TTC549 (cell line): ENCODE data around the gene PTPRM.
A peak's percentile ranks its signal among the peaks of the same experiment; 100 is the strongest.

Experiments
- FAIRE-seq: peaks from 2 replicates; lab custom pipeline; 2012; peaks lifted over from hg19 to GRCh38; lab: Jason Lieb, UNC

The PTPRM gene

GRCh38 chr18:7757175-7757574 lies 190.1 kb downstream of the PTPRM start:
- no peak for FAIRE-seq

DNA sequence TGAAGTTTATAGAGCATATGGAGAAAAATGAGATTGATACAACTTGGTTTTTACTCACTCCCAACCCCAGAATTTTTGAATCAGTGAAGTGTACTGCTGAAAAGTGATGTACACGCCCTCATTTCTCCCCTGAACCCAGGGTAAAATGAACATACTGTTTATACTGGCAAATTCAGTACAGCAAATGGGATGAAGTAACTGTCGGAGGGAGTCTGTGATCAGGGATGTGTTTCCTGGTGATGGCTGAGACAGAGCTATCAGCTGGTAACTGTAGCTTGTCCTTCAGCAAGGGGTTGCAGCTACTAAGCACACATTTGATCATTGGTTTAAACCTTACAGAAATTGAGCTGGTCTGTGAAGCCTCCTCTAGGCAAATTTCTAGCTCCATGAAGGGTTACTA lies 191.6 kb downstream of the PTPRM start:
- FAIRE-seq: no peak

- no peak for FAIRE-seq
These were observed 194.1 kb downstream of the PTPRM start for GRCh38 chr18:7760967-7761948.

DNA sequence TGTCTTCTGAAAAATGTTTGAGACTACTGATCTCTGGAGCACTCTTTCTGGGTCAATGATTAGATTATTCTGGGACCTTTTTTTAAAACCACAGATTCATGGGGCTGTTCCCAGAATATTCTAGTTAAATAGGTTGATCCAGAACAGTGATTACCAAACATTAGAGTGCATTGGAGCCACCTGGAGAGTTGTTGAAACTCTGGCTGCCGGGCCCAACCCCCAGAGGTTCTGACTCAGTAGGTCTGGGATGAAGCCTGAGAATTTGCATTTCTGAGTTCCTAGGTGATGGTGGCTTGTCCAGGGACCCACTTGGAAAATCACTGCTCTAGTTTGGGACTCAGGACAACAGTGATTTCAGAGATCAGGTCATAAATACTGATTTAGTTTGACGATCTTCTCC lies 197.3 kb downstream of the PTPRM start:
- no peak for FAIRE-seq

DNA sequence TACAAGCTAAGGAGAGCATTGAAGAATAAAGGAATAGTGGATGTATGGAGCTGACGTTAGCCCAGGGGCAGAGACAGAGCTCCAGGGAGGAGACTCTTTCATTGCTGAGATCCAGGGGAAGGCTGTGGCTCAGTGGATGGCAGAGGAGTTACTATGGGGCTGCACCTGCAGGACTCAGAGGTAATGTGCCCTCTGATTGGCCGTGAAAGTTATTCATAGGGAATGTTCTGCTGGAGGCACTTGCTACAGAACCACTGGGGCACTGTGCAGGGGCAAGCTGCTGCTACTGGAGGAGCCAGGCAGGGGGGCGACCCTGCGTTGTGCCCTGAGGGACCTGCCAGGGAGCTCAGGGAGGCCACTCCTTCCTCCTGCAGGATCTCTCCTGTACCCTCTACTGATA lies 199.2 kb downstream of the PTPRM start:
- no peak for FAIRE-seq

GRCh38 chr18:7766817-7767216 lies 199.7 kb downstream of the PTPRM start:
- FAIRE-seq: no peak

DNA sequence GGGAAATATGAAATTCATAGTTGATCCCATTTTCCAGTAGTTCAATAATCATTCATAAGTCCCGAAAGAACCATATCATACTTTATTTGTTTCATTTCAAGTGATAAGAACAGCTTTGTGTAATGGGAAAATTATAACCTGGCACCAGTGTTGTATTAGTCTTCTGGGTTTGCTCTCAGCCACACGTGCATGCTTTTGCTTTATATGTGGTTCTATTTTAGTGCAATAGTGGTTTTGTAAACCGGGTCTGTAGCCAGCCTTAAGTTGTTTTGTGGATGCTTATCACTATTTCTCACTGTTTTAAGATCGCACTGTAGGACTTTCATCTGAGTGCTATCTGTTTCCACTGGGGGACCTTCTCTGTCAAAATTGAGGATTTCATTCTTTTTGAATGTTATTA lies 203.8 kb downstream of the PTPRM start:
- FAIRE-seq: no peak

GRCh38 chr18:7772510-7772888 lies 205.4 kb downstream of the PTPRM start:
- no peak for FAIRE-seq

GRCh38 chr18:7772951-7773350 lies 205.8 kb downstream of the PTPRM start:
- FAIRE-seq: no peak

DNA sequence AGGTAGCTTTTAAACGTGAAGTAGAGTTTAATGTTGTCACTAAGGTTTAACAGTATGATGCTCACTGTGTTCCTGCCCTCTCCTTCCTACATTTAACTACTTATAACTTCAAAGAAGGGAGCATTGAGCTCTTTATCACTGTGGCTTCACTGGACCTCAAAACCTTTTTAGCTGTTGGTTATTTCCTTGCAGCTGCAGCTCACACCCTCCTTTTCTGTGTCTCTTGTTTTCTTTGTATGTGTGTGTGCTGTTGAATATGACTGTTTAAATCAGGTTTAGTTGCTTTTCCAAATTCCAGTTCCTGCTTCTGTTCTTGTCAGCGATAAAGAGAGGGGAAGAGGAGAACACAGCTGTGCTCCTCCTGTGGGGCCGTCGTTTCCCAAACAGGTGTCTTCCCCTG lies 208.0 kb downstream of the PTPRM start:
- no peak for FAIRE-seq

- no peak for FAIRE-seq
These were observed 208.7 kb downstream of the PTPRM start for GRCh38 chr18:7775843-7776242.

DNA sequence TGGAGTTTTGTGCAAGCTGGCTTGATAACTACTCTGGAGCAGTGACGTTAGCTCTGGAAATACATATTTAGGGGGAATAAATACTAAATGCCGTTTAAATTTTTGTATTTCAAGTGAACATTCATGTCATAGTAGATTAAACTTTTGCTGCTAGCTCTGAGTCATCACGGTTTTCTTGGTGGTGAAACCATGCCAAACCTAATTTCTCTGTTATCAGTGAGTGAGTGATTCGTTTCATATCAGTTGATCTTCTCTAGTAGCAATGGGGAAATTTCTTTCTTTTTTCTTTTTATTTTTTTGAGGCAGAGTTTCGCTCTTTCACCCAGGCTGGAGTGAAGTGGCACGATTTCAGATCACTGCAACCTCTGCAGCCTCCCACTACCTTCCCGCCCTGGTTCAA lies 211.1 kb downstream of the PTPRM start:
- no peak for FAIRE-seq

GRCh38 chr18:7779211-7779610 lies 212.1 kb downstream of the PTPRM start:
- FAIRE-seq: no peak

DNA sequence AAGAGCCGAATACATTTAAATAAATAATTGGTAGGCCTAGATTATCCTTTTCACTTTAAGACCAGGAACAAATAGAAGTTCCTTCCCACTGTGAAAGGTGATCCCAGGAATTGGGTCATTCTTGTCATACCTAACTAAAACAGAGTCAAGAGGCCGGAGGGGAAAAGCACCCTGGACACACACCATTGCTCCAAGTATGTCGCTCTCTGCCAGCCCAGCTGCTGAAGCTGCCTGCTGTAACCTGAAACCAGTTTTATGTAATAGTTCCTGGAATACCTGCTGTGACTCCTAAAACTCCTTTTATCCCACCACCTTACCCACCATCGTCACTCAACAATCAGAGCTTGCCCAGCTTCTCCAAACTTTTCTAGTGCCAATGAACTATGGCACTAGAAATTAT lies 217.1 kb downstream of the PTPRM start:
- no peak for FAIRE-seq

DNA sequence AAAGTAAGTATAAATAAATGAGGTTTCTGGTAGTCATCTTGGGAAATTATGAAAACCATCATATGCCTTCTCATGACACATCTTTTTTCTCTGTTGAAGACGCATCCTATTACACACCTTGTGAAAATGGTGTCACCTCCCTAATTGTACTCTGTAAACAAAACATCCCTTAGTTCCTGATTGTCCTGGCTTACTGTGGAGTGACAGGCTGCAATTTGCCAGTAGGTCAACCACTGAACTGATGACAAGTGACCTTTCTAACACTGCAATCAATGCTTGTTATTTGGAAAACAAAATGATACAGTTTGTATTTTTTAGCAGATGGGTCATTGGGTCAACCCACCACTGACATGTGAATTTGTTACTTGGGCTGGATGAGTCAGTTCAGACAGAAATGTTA lies 219.5 kb downstream of the PTPRM start:
- no peak for FAIRE-seq

GRCh38 chr18:7787339-7787738 lies 220.2 kb downstream of the PTPRM start:
- FAIRE-seq: no peak

DNA sequence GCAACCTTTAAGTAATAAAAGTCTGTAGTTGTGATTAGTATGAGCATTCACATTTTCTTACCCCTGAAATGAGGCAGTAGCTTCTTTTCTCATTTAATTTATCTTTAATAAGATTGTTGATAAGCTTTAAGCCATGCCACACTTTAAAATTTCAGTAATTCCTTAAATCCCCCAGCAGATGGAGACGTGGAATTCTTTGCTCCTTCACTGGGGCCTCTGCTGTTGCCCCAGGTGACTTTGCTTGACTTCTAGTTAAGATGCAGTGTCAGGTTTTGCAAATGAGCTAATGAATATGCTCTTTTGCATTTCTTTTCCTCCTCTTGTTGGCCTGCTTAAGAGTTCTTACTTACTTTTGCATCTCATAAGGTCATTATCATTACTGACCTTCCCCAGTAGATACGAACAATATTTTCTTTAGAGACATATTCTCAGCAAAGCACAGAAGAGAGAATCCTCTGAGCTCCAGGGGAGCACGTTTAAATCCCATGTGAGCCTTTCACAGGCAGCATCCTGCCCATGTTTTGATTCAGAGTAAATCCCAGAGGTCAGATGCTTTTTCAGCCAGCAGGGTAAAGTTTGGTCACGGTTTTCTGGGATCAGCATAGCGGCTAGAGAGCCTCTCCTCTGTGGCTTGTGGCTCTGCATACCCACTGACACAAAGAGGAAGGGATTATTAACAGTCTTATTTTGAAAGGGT lies 222.9 kb downstream of the PTPRM start:
- FAIRE-seq: peak; percentile 7

DNA sequence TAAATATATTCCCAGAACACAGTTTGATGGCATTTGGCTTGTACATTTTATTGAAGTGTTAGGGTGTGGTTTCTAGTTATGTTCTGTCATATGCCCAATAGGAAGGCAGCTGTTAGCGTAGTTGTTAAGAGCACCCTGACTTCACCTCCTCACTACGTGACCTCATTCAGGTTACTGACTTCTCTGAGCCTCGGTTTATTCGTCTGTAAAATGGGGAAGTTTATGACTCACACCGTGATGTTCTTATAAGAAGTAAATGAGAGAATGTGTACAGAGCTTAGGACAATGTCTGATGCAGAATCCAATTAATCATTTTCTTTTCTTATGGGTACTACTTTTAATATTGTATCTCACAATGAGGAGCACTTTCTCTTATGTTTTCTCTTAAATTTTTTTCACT lies 226.0 kb downstream of the PTPRM start:
- no peak for FAIRE-seq

- FAIRE-seq: no peak
These were observed 236.9 kb downstream of the PTPRM start for GRCh38 chr18:7803956-7804469.

DNA sequence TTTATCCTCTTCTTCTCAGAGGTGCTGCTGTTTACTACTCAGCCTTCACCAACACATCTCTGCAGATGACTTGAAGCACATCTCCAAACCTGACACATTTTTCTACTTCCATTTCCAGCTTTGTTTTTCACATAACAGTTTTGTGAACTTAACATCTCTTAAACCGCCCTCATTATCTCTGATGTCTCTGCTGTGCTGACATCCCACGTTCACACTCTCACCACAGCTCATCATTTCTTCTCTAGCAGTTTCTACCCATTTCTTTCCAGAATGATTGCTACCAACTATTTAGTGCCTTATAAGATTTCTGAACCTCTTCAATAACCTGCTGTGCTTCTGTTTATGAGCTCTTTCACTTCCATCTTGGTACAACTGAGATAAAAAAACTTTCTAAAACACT lies 238.0 kb downstream of the PTPRM start:
- no peak for FAIRE-seq

GRCh38 chr18:7805880-7806279 lies 238.8 kb downstream of the PTPRM start:
- FAIRE-seq: no peak

DNA sequence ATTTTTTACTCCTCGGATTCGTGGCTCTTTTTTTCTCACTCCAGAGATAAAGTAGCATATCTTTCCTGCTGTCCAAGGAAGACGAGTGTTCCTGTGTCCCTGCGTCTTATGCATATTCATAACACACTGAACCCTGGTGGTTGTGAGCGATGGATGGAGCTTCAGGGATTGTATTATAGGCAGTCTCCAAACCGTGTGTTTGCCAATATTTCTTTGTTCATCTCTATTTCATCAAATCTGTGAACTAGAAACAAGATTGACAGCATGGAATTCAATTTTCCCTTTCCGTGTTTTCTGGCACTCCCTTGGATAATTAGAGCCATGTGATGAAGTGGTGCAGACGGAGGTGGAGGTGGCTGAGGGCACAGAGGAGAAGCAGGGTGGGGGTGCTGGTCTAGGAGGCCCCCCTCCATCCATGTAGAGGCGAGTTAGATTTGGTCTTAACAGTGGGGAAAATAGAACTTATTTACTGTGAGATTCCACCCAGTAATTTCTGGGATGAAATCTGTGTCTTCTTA lies 240.9 kb downstream of the PTPRM start:
- no peak for FAIRE-seq

- no peak for FAIRE-seq
These were observed 241.9 kb downstream of the PTPRM start for GRCh38 chr18:7808992-7809391.
